WI38 (cell line): Measurements from ENCODE around the gene RPL13.

Source experiments
- H3K4me3 ChIP-seq: 2 replicates; pipeline ENCODE4 v1.5.1; 2011; ENCODE audit warnings: low read depth, mild to moderate bottlenecking, control low read depth, low read length
- CTCF ChIP-seq: IDR thresholded peaks from 2 replicates; pipeline ENCODE4 v1.5.1; 2012; ENCODE audit warnings: low read depth, mild to moderate bottlenecking, control low read depth, low read length

Gene RPL13

GRCh38 chr16:89525146-89525913 lies 35.2 kb upstream of the RPL13 start:
- TF ChIP-seq CTCF, result no peak
- no peak overlapping the region for H3K4me3 ChIP-seq

- no peak overlapping the region for H3K4me3 ChIP-seq
- TF ChIP-seq CTCF, result no peak
These were observed 31.4 kb upstream of the RPL13 start for GRCh38 chr16:89529097-89529496.

GRCh38 chr16:89530401-89531381 lies 29.8 kb upstream of the RPL13 start:
- no peak overlapping the region for H3K4me3 ChIP-seq
- no peak for TF ChIP-seq CTCF

- no peak for TF ChIP-seq CTCF
- H3K4me3 ChIP-seq, result no peak overlapping the region
These were observed 28.5 kb upstream of the RPL13 start for GRCh38 chr16:89531821-89532526.

GRCh38 chr16:89534252-89534756 lies 26.2 kb upstream of the RPL13 start:
- H3K4me3 ChIP-seq, result no peak overlapping the region
- no peak for TF ChIP-seq CTCF

GRCh38 chr16:89536371-89536770 lies 24.1 kb upstream of the RPL13 start:
- H3K4me3 ChIP-seq, result no peak overlapping the region
- TF ChIP-seq CTCF, result no peak
